Heart right ventricle (tissue), 16 donors: Measurements from ENCODE around the gene DYRK1A. TPM values are rescaled to one million over a fixed set of nuclear protein-coding genes. Genes with fewer than 3 reads are reported as not detected.

Experiments
- ATAC-seq, 8 donors: fragments of 200-7000 bp; cut with Tn5 transposase; one replicate each; pipeline ENCODE4 v1.9.1; 2020; ENCODE audit warnings: mild to moderate bottlenecking in 8 of 8, moderate library complexity in 8 of 8, moderate number of reproducible peaks in 1 of 8
- DNase-seq, 2 donors: peaks; one replicate each; pipeline ENCODE4 v3.0.0-alpha.2; 2020
- H3K27ac ChIP-seq, 10 donors: fragments of 200-600 bp; sonication (generic) in 2 of 10; one replicate each; pipeline versions ENCODE4 v1.5.0 to v1.8.0; 2020 to 2022; ENCODE audit warnings: mild to moderate bottlenecking in 3 of 10
- H3K27me3 ChIP-seq, 7 donors: fragments of 200-600 bp; one replicate each; pipeline ENCODE4 v1.8.0; 2021 to 2022; ENCODE audit warnings: mild to moderate bottlenecking in 2 of 7
- H3K36me3 ChIP-seq, 9 donors: fragments of 200-600 bp; sonication (generic) in 1 of 9; one replicate each; pipeline versions ENCODE4 v1.5.0 to v1.8.0; 2020 to 2022; ENCODE audit warnings: mild to moderate bottlenecking in 2 of 9
- H3K4me1 ChIP-seq, 9 donors: fragments of 200-600 bp; sonication (generic) in 1 of 9; one replicate each; pipeline versions ENCODE4 v1.5.0 to v1.8.0; 2020 to 2022; ENCODE audit warnings: mild to moderate bottlenecking in 4 of 9
- H3K4me3 ChIP-seq, 10 donors: fragments of 200-600 bp; sonication (generic) in 2 of 10; one replicate each; pipeline versions ENCODE4 v1.5.0 to v1.8.0; 2020 to 2022; ENCODE audit warnings: mild to moderate bottlenecking in 7 of 10, moderate library complexity in 2 of 10
- H3K9me3 ChIP-seq, 11 donors: fragments of 200-600 bp in 10 of 11; sonication (generic) in 2 of 11; one replicate each; pipeline versions ENCODE4 v1.5.0 to v1.8.0; 2013 to 2022; ENCODE audit warnings: mild to moderate bottlenecking in 2 of 11, control low read depth in 1 of 11, moderate library complexity in 1 of 11
- WGBS, 2 donors: extraction: QIAGEN DNeasy Blood & Tissue Kit; methylation state at CpG; one replicate each; pipeline ENCODE4 v1.1.7; 2013; ENCODE audit warnings: inconsistent platforms in 1 of 2; 5-methylcytosine and 5-hydroxymethylcytosine counted together
- intact Hi-C, 10 donors: fragments of 100-400 bp; cut with DNase I; formaldehyde crosslinking; loops; one replicate each; pipeline versions ENCODE4 v1.11.1 to v1.14.2; 2022
- polyA plus RNA-seq, 2 donors: library from polyadenylated mRNA; stranded (reverse); fragments of 200-250 nt; gene quantifications; one replicate each; pipeline ENCODE4 v1.2.3, GENCODE V29; 2013
- total RNA-seq, 10 donors: library from RNA; stranded (reverse); fragmentation: NEBNext Ultra II Directional in 3 of 10; extraction: Animal tissue kit (Norgen Biotek cat#: 25700) in 3 of 10; gene quantifications; one replicate each; pipeline versions ENCODE4 v1.2.1 to v1.2.4, GENCODE V29; 2021 to 2023
- TF ChIP-seq, protein P1 (sequence below), 9 donors: fragments of 200-600 bp; sonication (generic) in 2 of 9; IDR thresholded peaks; one replicate each; pipeline versions ENCODE4 v1.5.0 to v1.8.0; 2021 to 2022; ENCODE audit warnings: antibody characterized with exemption in 9 of 9, mild to moderate bottlenecking in 5 of 9, moderate library complexity in 1 of 9
- donor health status: Arrhythmogenic right ventricular cardiomyopathy.
- donor health status: ischemic (EF 13 %, LVEDD 7.1; RV severe dilation, severe dysfunction).
- donor health status: healthy with polysubstance abuse.
- donor health status: DM: no; HTN: yes; CAD: no.
- donor health status: DM: no; HTN: no; CAD: no.
- donor health status: ischemic (EF 25% LVEDD 6.9; RV normal size, moderate dysfunction).
- donor health status: ischemic (EF 25% LVEDD 5.7; RV mildly dilated, moderate dysfunction).
- donor health status: healthy.
- donor health status: DM: yes; HTN: yes; CAD: no.
- donor health status: Ischemic cardiomyopathy.
- donor health status: ischemic (EF 35%, LVEDD 5.7; RV mildly dilated, moderate dysfunction).
- donor health status: nonischemic (EF 11% LVEDD 7.7; RV severe dilation, severe dysfunction).
- donor health status: DM: yes; HTN: yes; CAD: no.
- donor health status: PGD.
- donor health status: ischemic (EF 29% LVEDD 5.4; RV normal size, mild dysfunction).
- donor health status: nonischemic (EF 23%, LVEDD 6.1; RV moderate dilation, normal function).

DYRK1A gene
- total and polyA plus RNA-seq, 12 donors = 24.7 to 94.2 (median 73.2) TPM

DNA sequence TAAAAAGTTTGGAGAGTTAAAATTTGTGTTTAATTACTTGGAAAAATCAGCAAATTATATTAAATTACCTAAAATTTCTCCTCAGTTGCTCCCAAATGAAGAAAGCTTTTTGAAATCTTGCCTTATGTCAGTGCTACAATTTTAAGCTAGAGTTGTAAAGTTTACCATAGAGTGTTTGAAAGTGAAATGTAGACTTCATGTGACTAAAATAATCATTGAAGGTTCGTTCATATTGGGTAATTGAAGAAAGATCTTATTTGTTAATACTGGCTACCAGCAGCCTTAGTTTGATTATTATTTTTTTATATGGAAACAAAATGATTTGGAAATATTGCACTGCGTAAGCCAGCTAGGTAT is 4.4 kb downstream of the DYRK1A start:
- peak overlapping the region in 7 of 10 donors; percentile 12 to 100 (median 100) for H3K27ac ChIP-seq
- 55 to 66% methylated on average over 2 of the region's 2 CpGs for WGBS, 2 donors
- DNase-seq = no peak
- TF ChIP-seq, protein P1, sequence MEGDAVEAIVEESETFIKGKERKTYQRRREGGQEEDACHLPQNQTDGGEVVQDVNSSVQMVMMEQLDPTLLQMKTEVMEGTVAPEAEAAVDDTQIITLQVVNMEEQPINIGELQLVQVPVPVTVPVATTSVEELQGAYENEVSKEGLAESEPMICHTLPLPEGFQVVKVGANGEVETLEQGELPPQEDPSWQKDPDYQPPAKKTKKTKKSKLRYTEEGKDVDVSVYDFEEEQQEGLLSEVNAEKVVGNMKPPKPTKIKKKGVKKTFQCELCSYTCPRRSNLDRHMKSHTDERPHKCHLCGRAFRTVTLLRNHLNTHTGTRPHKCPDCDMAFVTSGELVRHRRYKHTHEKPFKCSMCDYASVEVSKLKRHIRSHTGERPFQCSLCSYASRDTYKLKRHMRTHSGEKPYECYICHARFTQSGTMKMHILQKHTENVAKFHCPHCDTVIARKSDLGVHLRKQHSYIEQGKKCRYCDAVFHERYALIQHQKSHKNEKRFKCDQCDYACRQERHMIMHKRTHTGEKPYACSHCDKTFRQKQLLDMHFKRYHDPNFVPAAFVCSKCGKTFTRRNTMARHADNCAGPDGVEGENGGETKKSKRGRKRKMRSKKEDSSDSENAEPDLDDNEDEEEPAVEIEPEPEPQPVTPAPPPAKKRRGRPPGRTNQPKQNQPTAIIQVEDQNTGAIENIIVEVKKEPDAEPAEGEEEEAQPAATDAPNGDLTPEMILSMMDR (IDR thresholded peaks at IDR 0.05) = no peak
- intact Hi-C loops = loop anchor here in 6 of 10 donors (5.0 to 10.0 kb wide), 6 partner anchors 46 to 184 kb away; no protein-coding TSS in a partner anchor
- H3K27me3 ChIP-seq = no peaks in the 10 kb centered on the region
- no peaks in the 10 kb centered on the region for H3K36me3 ChIP-seq
- H3K4me3 ChIP-seq = peak overlapping the region in 2 of 10 donors; percentile 87 to 93
- no peaks in the 10 kb centered on the region for H3K9me3 ChIP-seq
- peaks cover 8 to 78% (median 75%) of the 10 kb centered on the region in 9 donors for H3K4me1 ChIP-seq
- no peak for ATAC-seq

DNA sequence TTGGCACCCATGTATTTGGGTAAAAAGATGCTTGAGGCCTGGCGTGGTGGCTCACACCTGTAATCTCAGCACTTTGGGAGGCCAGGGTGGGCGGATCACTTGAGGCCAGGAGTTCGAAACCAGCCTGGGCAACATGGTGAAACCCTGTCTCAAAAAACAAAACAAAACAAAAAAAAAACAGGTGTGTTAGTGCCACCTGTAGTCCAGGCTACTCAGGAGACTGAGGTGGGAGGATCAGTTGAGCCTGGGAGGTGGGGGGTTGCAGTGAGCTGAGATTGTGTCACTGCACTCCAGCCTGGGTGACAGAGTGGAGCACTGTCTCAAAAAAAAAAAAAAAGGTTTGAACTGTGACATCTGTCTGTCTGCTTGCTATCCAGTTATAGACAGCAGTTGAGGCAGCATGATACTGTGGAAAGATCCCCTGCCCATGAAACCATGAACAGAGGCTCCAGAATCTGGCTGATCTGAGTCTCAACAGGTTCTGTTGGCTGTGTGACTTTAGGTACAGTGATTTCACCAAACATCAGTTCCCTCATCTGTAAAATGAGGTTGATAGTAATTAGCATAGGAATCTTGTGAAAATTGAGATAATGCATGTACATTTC is 5.7 kb downstream of the DYRK1A start:
- Histone ChIP-seq H3K36me3 (no peaks in the 10 kb centered on the region), H3K9me3 (no peaks in the 10 kb centered on the region), H3K4me3 (no peak overlapping the region), H3K4me1 (peaks cover 9 to 90% (median 87%) of the 10 kb centered on the region in 9 donors), H3K27me3 (no peaks in the 10 kb centered on the region), H3K27ac (peak overlapping the region in 2 of 10 donors; percentile 11 to 48)
- TF ChIP-seq, protein P1 (IDR thresholded peaks at IDR 0.05) = no peak
- ATAC-seq (no peak), DNase-seq (no peak)
- intact Hi-C loops = loop anchor here in 6 of 10 donors (5.0 to 10.0 kb wide), 6 partner anchors 45 to 183 kb away; no protein-coding TSS in a partner anchor
- WGBS, 2 donors = 96 to 98% methylated on average over 3 of the region's 3 CpGs

DNA sequence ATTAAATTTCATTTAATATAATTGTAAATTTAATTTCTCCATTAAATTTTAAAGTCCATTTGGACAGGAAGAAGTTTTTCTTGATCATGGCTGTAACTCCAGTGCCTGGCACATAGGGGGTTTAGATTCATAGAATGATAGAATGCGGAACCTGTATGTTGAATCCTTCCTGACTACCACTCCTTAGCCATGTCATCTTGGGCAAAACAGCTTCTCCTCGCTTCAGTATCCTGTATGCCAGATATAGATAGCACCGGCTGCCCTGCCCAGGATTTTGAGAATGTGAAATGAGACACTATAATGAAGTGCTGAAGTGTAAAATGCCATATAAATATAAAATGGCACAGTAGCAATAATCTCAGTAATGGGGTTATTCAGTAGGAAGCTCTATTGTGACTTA is 6.4 kb downstream of the DYRK1A start:
- peaks cover 9 to 96% (median 94%) of the 10 kb centered on the region in 9 donors for H3K4me1 ChIP-seq
- H3K27ac ChIP-seq = peak overlapping the region in 2 of 10 donors; percentile 11 to 48
- WGBS, 2 donors = 61 to 65% methylated on average over 3 of the region's 3 CpGs

DNA sequence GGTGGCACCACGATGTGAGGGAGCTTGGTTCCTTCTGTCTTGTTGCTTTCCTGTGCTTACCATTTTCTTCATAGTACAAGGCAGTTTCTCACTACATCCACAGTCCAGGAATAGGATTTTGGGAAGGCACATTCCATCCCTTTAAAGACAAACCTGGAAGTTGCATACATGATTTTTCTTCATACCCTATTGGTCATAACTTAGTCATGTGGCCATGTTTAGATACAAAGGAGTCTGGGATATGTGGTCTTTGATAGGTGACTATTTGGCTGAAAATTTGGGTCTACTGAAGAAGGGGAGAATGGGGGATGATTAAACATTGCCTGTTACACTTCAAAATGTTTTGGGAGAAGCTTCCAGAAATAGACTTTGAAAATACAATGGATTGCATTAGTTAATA is 7.0 kb downstream of the DYRK1A start:
- peak overlapping the region in 3 of 10 donors; percentile 7 to 59 (median 48) for H3K27ac ChIP-seq
- no peak overlapping the region for H3K4me3 ChIP-seq

More for the DNA sequence above, 6.4 kb downstream of the DYRK1A start:
- H3K9me3 ChIP-seq = no peaks in the 10 kb centered on the region
- intact Hi-C loops = loop anchor here in 6 of 10 donors (5.0 to 10.0 kb wide), 6 partner anchors 44 to 182 kb away; no protein-coding TSS in a partner anchor
- DNase-seq (no peak), ATAC-seq (no peak)
- H3K4me3 ChIP-seq = no peak overlapping the region
- H3K27me3 ChIP-seq = no peaks in the 10 kb centered on the region
- TF ChIP-seq, protein P1 (IDR thresholded peaks at IDR 0.05) = no peak
- H3K36me3 ChIP-seq = no peaks in the 10 kb centered on the region

More for the DNA sequence above, 7.0 kb downstream of the DYRK1A start:
- Histone ChIP-seq H3K9me3 (no peaks in the 10 kb centered on the region), H3K27me3 (no peaks in the 10 kb centered on the region), H3K4me1 (peaks cover 9 to 100% (median 97%) of the 10 kb centered on the region in 9 donors), H3K36me3 (no peaks in the 10 kb centered on the region)
- intact Hi-C loops = loop anchor here in 6 of 10 donors (5.0 to 10.0 kb wide), 6 partner anchors 44 to 181 kb away; no protein-coding TSS in a partner anchor
- WGBS, 2 donors = 26 to 35% methylated on average over 1 of the region's 1 CpG
- TF ChIP-seq, protein P1 (IDR thresholded peaks at IDR 0.05) = no peak
- DNase-seq (no peak), ATAC-seq (peak in 1 of 8 donors; percentile 24)
